Osteocyte (in vitro differentiated cells): ENCODE measurements around the gene BABAM2. TPM values are rescaled to one million over a fixed set of nuclear protein-coding genes. Genes with fewer than 3 reads are reported as not detected.

ENCODE experiments used
- DNase-seq: peaks from one replicate; pipeline ENCODE4 v3.0.0; 2021; ENCODE audit warnings: mixed read lengths; ENCODE audit not compliant: unreplicated experiment; ENCODE audit errors: extremely low spot score
- H3K27ac Mint-ChIP-seq: one replicate; pipeline ENCODE4 v1.8.0; 2021; ENCODE audit warnings: mild to moderate bottlenecking, mixed read lengths; ENCODE audit not compliant: unreplicated experiment
- H3K27me3 Mint-ChIP-seq: one replicate; pipeline ENCODE4 v1.8.0; 2021; ENCODE audit warnings: mixed read lengths; ENCODE audit not compliant: unreplicated experiment
- H3K36me3 Mint-ChIP-seq: one replicate; pipeline ENCODE4 v1.8.0; 2021; ENCODE audit warnings: mixed read lengths; ENCODE audit not compliant: unreplicated experiment
- H3K4me1 Mint-ChIP-seq: one replicate; pipeline ENCODE4 v1.8.0; 2021; ENCODE audit warnings: mixed read lengths; ENCODE audit not compliant: unreplicated experiment
- H3K4me3 Mint-ChIP-seq: one replicate; pipeline ENCODE4 v1.8.0; 2021; ENCODE audit warnings: mild to moderate bottlenecking, moderate library complexity, mixed read lengths; ENCODE audit not compliant: unreplicated experiment
- H3K9me3 Mint-ChIP-seq: one replicate; pipeline ENCODE4 v1.8.0; 2021; ENCODE audit warnings: mixed read lengths; ENCODE audit not compliant: unreplicated experiment
- CTCF ChIP-seq: fragments of 200-600 bp; sonication (generic); IDR thresholded peaks from 2 replicates; pipeline ENCODE4 v1.5.0; 2021; ENCODE audit warnings: antibody characterized with exemption, mild to moderate bottlenecking, moderate library complexity
- total RNA-seq: library from RNA; stranded (reverse); gene quantifications from 2 replicates; pipeline ENCODE4 v1.2.1, GENCODE V29; 2021

BABAM2 gene
- total RNA-seq, 1 donor from 2014 or later: 43.6 TPM

GRCh38 chr2:27940982-27941381 lies 50.5 kb downstream of the BABAM2 start:
- TF ChIP-seq CTCF: no peak
- H3K27ac Mint-ChIP-seq: no peak overlapping the region
- no peak for DNase-seq
- H3K4me1 Mint-ChIP-seq: peaks cover 3% of the 10 kb centered on the region
- peaks cover 5% of the 10 kb centered on the region for H3K9me3 Mint-ChIP-seq
- peaks cover 12% of the 10 kb centered on the region for H3K36me3 Mint-ChIP-seq
- no peaks in the 10 kb centered on the region for H3K27me3 Mint-ChIP-seq
- H3K4me3 Mint-ChIP-seq: no peak overlapping the region

- H3K27ac Mint-ChIP-seq: no peak overlapping the region
- H3K4me3 Mint-ChIP-seq: no peak overlapping the region
- no peak for TF ChIP-seq CTCF
- no peak for DNase-seq
- H3K36me3 Mint-ChIP-seq: peaks cover 3% of the 10 kb centered on the region
- peaks cover 1% of the 10 kb centered on the region for H3K9me3 Mint-ChIP-seq
- peaks cover 7% of the 10 kb centered on the region for H3K4me1 Mint-ChIP-seq
- no peaks in the 10 kb centered on the region for H3K27me3 Mint-ChIP-seq
Observed at GRCh38 chr2:27942612-27943547, 52.4 kb downstream of the BABAM2 start.

GRCh38 chr2:27946530-27947060 lies 56.1 kb downstream of the BABAM2 start:
- Mint-ChIP-seq H3K4me3 (no peak overlapping the region), H3K27ac (no peak overlapping the region), H3K9me3 (peaks cover 4% of the 10 kb centered on the region), H3K27me3 (no peaks in the 10 kb centered on the region), H3K36me3 (peaks cover 5% of the 10 kb centered on the region), H3K4me1 (peaks cover 7% of the 10 kb centered on the region)
- TF ChIP-seq CTCF: no peak
- no peak for DNase-seq

GRCh38 chr2:27952070-27952469 lies 61.5 kb downstream of the BABAM2 start:
- no peak overlapping the region for H3K4me3 Mint-ChIP-seq
- peaks cover 9% of the 10 kb centered on the region for H3K9me3 Mint-ChIP-seq
- no peaks in the 10 kb centered on the region for H3K27me3 Mint-ChIP-seq
- H3K27ac Mint-ChIP-seq: no peak overlapping the region
- peaks cover 34% of the 10 kb centered on the region for H3K4me1 Mint-ChIP-seq
- DNase-seq: no peak
- no peak for TF ChIP-seq CTCF
- H3K36me3 Mint-ChIP-seq: peaks cover 5% of the 10 kb centered on the region

- no peak for DNase-seq
Observed at GRCh38 chr2:27953077-27953476, 62.5 kb downstream of the BABAM2 start.

More at GRCh38 chr2:27953077-27953476, 62.5 kb downstream of the BABAM2 start:
- no peak overlapping the region for H3K27ac Mint-ChIP-seq
- no peak overlapping the region for H3K4me3 Mint-ChIP-seq
- no peaks in the 10 kb centered on the region for H3K27me3 Mint-ChIP-seq
- TF ChIP-seq CTCF: no peak
- H3K36me3 Mint-ChIP-seq: peaks cover 5% of the 10 kb centered on the region
- H3K4me1 Mint-ChIP-seq: peaks cover 37% of the 10 kb centered on the region
- H3K9me3 Mint-ChIP-seq: peaks cover 9% of the 10 kb centered on the region
